ENCODE data around the gene SMAGP.

- peak; percentile 8; the same call in 1 of the 2 replicates for TF ChIP-seq EP300 (IDR thresholded peaks at IDR 0.05; ENCODE audit: borderline replicate concordance)
- peak; percentile 99 for TF ChIP-seq USF1 (IDR thresholded peaks at IDR 0.05)
- TF ChIP-seq TEAD4 (IDR thresholded peaks at IDR 0.05): 0 out of 2 replicates have a peak, but pooled peaks have one; percentile 8
- peak; percentile 0; the same call in 1 of the 2 replicates for TF ChIP-seq FOXM1 (IDR thresholded peaks at IDR 0.05; ENCODE audit: borderline replicate concordance, low read depth)
- no peak; the same call in 1 of the 2 replicates for TF ChIP-seq TCF12 (IDR thresholded peaks at IDR 0.05; ENCODE audit: low read depth)
- TF ChIP-seq RAD21 (IDR thresholded peaks at IDR 0.05; ENCODE audit: low read depth): no peak; the same call in 1 of the 2 replicates
- TF ChIP-seq TAF1 (IDR thresholded peaks at IDR 0.05; ENCODE audit: low read depth): peak; percentile 82
- TF ChIP-seq YY1 (IDR thresholded peaks at IDR 0.05; ENCODE audit: low read depth): peak; percentile 69
- no peak for TF ChIP-seq REST (IDR thresholded peaks at IDR 0.05; ENCODE audit: low read depth)
These were observed 31.5 kb downstream of the SMAGP start, which contains the start of gene DAZAP2 for GRCh38 chr12:51238510-51239334.
